OCI-LY7 (cell line): ENCODE results near the gene CPNE7.

ENCODE experiments used
- CTCF ChIP-seq: fragments of 200-600 bp; sonication (generic); conservative IDR thresholded peaks from 2 replicates; pipeline ENCODE4 v1.5.1; 2014; ENCODE audit warnings: mild to moderate bottlenecking, antibody characterized with exemption, low read length, moderate library complexity, mixed read lengths
- EZH2phosphoT487 ChIP-seq: fragments of 200-600 bp; sonication (generic); IDR thresholded peaks from 2 replicates; pipeline ENCODE4 v1.6.1; 2018; ENCODE audit warnings: low read depth, borderline replicate concordance, mild to moderate bottlenecking, mixed run types, antibody characterized with exemption, low read length, moderate library complexity, mixed read lengths

GRCh38 chr16:89575247-89576152 lies at the start of gene CPNE7:
- no peak for TF ChIP-seq CTCF
- no peak for TF ChIP-seq EZH2phosphoT487
